Measurements from ENCODE around the gene SLC4A7. TPM values are rescaled to one million over a fixed set of nuclear protein-coding genes. Genes with fewer than 3 reads are reported as not detected.

SLC4A7 gene
- total RNA-seq, 6 experiments from 2014 or later = 3.0 to 9.9 (median 5.8) TPM

DNA sequence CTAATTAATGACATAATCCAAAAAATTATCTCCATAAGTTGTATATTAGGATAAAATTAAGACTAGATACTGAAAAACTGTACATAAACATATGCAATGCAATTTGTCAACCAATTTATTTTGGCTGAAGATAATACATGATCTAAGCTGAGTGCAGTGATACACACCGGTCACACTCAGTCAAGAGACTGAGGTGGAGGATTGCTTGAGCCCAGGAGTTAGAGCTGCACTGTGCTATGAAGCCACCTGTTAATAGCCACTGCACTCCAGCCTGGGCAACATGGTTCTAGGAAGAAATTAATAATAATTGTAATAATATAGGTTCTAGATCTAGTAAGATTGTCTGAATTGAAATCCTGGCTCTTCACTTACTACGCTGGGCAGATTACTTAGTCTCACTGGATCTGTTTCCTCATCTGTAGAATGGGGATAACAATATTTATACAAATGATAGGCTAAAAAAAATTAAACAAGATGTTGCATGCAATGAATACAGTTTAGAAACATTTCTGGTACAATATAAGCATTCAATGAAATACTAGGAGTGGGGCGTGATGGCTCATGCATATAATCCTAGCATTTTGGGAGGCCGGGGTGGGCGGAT is 15.8 kb downstream of the SLC4A7 start:
- no peak for ATAC-seq

DNA sequence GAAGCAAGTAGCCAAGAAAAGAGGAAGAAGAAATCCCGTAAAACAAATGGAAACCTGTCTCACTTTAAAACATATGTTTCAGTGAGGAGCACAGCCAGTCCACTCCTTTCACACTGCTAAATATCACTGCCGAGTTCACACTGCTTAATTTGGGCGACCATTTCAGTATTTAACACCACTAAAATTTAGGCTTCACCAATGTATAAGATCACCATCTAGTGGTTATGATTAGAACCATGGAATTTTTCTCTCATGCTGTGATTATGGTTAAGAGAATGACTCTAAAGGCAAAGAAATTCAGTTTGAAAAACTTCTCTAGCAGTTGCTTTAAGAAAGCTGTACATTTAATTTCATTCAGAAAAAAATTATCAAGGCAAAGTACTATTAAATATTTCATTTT is 16.6 kb downstream of the SLC4A7 start:
- Histone ChIP-seq H3K4me3 (no peak overlapping the region), H3K27ac (no peak overlapping the region), H3K4me1 (no peaks in the 10 kb centered on the region), H3K9me3 (no peaks in the 10 kb centered on the region), H3K27me3 (no peaks in the 10 kb centered on the region), H3K36me3 (no peaks in the 10 kb centered on the region)
- WGBS (ENCODE audit: insufficient coverage, low coverage, low lambda C conversion rate, missing lambda C conversion rate) = 7% methylated on average over 3 of the region's 3 CpGs
- TF ChIP-seq, protein P1, sequence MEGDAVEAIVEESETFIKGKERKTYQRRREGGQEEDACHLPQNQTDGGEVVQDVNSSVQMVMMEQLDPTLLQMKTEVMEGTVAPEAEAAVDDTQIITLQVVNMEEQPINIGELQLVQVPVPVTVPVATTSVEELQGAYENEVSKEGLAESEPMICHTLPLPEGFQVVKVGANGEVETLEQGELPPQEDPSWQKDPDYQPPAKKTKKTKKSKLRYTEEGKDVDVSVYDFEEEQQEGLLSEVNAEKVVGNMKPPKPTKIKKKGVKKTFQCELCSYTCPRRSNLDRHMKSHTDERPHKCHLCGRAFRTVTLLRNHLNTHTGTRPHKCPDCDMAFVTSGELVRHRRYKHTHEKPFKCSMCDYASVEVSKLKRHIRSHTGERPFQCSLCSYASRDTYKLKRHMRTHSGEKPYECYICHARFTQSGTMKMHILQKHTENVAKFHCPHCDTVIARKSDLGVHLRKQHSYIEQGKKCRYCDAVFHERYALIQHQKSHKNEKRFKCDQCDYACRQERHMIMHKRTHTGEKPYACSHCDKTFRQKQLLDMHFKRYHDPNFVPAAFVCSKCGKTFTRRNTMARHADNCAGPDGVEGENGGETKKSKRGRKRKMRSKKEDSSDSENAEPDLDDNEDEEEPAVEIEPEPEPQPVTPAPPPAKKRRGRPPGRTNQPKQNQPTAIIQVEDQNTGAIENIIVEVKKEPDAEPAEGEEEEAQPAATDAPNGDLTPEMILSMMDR (IDR thresholded peaks at IDR 0.05) = peak; percentile 58 to 79 (median 69)
- TF ChIP-seq POLR2A (IDR thresholded peaks at IDR 0.05) = no peak
- no peak for DNase-seq
- intact Hi-C loops (cut with DNase I) = loop anchor here in 1 of 2 donors (10.0 kb wide), 1 partner anchor 153 kb away; no protein-coding TSS in a partner anchor
- peak; percentile 90 to 98 (median 94) for ATAC-seq

More for the DNA sequence above, 15.8 kb downstream of the SLC4A7 start:
- Histone ChIP-seq H3K36me3 (no peaks in the 10 kb centered on the region), H3K27ac (no peak overlapping the region), H3K4me1 (no peaks in the 10 kb centered on the region), H3K27me3 (no peaks in the 10 kb centered on the region), H3K4me3 (no peak overlapping the region), H3K9me3 (no peaks in the 10 kb centered on the region)
- no peak for DNase-seq
- WGBS (ENCODE audit: insufficient coverage, low coverage, low lambda C conversion rate, missing lambda C conversion rate) = 97% methylated on average over 5 of the region's 5 CpGs
- intact Hi-C loops (cut with DNase I) = loop anchor here in 1 of 2 donors (10.0 kb wide), 1 partner anchor 154 kb away; no protein-coding TSS in a partner anchor
- no peak for TF ChIP-seq POLR2A (IDR thresholded peaks at IDR 0.05)
- TF ChIP-seq, protein P1 (IDR thresholded peaks at IDR 0.05) = no peak

DNA sequence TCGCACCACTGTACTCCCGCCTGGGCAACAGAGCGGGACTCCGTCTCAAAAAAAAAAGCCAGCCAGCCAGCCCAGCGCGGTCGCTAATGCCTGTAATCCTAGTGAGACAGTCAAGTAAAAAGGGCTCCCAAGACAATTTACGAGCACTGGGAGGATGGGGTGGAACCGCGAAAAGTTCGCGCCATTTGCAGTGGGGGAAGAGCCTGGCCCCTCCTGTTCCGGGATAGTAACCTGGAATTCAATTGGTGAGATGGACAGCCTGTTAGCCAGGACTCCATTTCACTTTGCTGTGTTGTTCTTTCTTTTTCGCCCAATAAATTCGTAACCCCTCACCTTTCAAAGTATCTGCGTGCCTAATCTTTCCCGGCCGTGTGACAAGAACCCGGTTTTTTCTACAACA is 19.5 kb downstream of the SLC4A7 start:
- TF ChIP-seq, protein P1 (IDR thresholded peaks at IDR 0.05) = no peak
- no peak for TF ChIP-seq POLR2A (IDR thresholded peaks at IDR 0.05)
- whole genome bisulfite sequencing (ENCODE audit: insufficient coverage, low coverage, low lambda C conversion rate, missing lambda C conversion rate) = 96% methylated on average over 12 of the region's 19 CpGs
- ATAC-seq (no peak), DNase-seq (no peak)
- Histone ChIP-seq H3K27ac (no peak overlapping the region), H3K4me1 (no peaks in the 10 kb centered on the region), H3K27me3 (no peaks in the 10 kb centered on the region), H3K9me3 (no peaks in the 10 kb centered on the region), H3K4me3 (no peak overlapping the region), H3K36me3 (no peaks in the 10 kb centered on the region)
- intact Hi-C loops (cut with DNase I) = loop anchor here in 1 of 2 donors (10.0 kb wide), 1 partner anchor 150 kb away; no protein-coding TSS in a partner anchor

DNA sequence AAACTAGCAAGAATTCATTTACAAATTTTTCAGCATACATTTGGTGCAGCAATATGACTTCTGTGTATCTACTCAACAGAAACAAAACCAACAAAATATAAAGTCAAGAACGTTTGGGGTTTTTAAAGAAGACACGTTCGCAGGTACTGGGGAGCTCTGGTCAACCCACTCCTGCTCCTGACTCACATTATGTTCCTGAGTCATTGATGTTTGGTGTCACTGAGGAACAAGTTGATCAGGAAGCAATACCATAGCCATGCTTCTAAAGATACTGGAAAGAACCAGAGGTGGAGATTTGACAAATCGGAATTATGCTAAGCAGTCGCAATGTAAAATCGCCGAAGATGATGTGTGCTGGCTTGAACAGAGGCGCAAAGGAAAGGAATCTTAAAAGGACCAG is 22.0 kb downstream of the SLC4A7 start:
- DNase-seq (no peak), ATAC-seq (no peak)
- no peaks in the 10 kb centered on the region for H3K9me3 ChIP-seq
- no peaks in the 10 kb centered on the region for H3K27me3 ChIP-seq
- H3K27ac ChIP-seq = no peak overlapping the region
- WGBS (ENCODE audit: insufficient coverage, low coverage, low lambda C conversion rate, missing lambda C conversion rate) = 91% methylated on average over 8 of the region's 8 CpGs
- intact Hi-C loops (cut with DNase I) = loop anchor here in 1 of 2 donors (10.0 kb wide), 1 partner anchor 147 kb away; no protein-coding TSS in a partner anchor
- TF ChIP-seq POLR2A (IDR thresholded peaks at IDR 0.05) = no peak
- TF ChIP-seq, protein P1 (IDR thresholded peaks at IDR 0.05) = no peak
- H3K4me3 ChIP-seq = no peak overlapping the region
- no peaks in the 10 kb centered on the region for H3K4me1 ChIP-seq
- no peaks in the 10 kb centered on the region for H3K36me3 ChIP-seq
